Neural cell (in vitro differentiated cells): ENCODE data around the gene JAG2. TPM values are rescaled to one million over a fixed set of nuclear protein-coding genes. Genes with fewer than 3 reads are reported as not detected.

Source experiments
- H2AFZ ChIP-seq: fragments of 200-600, 300-800 bp; sonication (generic), shearing (Covaris generic); 2 replicates; pipeline ENCODE4 v1.6.0; 2014; ENCODE audit warnings: low read depth, mild to moderate bottlenecking, antibody characterized with exemption, low read length, moderate library complexity
- H3F3A ChIP-seq: fragments of 200-600 bp; shearing (Covaris generic); 2 replicates; pipeline ENCODE4 v1.6.1; 2016; ENCODE audit warnings: mild to moderate bottlenecking, moderate library complexity, mixed read lengths, antibody characterized with exemption, low read length; ENCODE audit not compliant: insufficient read depth, poor library complexity, severe bottlenecking
- H3K27ac ChIP-seq: fragments of 200-600, 300-800 bp; sonication (generic), shearing (Covaris generic); 2 replicates; pipeline ENCODE4 v1.5.1; 2014; ENCODE audit warnings: mild to moderate bottlenecking, low read length, moderate library complexity
- H3K27me3 ChIP-seq: fragments of 300-800, 200-600 bp; sonication (generic), shearing (Covaris generic); 2 replicates; pipeline ENCODE4 v1.6.0; 2014; ENCODE audit warnings: mild to moderate bottlenecking, low read depth, low read length, moderate library complexity; ENCODE audit not compliant: insufficient read depth
- H3K36me3 ChIP-seq: fragments of 300-800, 200-600 bp; sonication (generic), shearing (Covaris generic); 2 replicates; pipeline ENCODE4 v1.5.1; 2014; ENCODE audit warnings: mild to moderate bottlenecking, antibody characterized with exemption, low read length, moderate library complexity; ENCODE audit not compliant: insufficient read depth
- H3K4me2 ChIP-seq: fragments of 300-800, 200-600 bp; sonication (generic), shearing (Covaris generic); 2 replicates; pipeline ENCODE4 v1.6.0; 2014; ENCODE audit warnings: mild to moderate bottlenecking, low read length
- H3K4me3 ChIP-seq: fragments of 300-800, 200-600 bp; sonication (generic), shearing (Covaris generic); 2 replicates; pipeline ENCODE4 v1.5.1; 2014; ENCODE audit warnings: mild to moderate bottlenecking, low read length, moderate library complexity
- H3K79me2 ChIP-seq: fragments of 200-600 bp; shearing (Covaris generic); replicated peaks from 2 replicates; pipeline ENCODE4 v1.6.0; 2014; ENCODE audit warnings: mild to moderate bottlenecking, low read length, moderate library complexity; ENCODE audit not compliant: insufficient read depth
- H3K9ac ChIP-seq: fragments of 300-800, 200-600 bp; sonication (generic), shearing (Covaris generic); 2 replicates; pipeline ENCODE4 v1.6.1; 2016; ENCODE audit warnings: mild to moderate bottlenecking, low read length, mixed read lengths
- H3K9me2 ChIP-seq: fragments of 200-600 bp; shearing (Covaris generic); 2 replicates; pipeline ENCODE4 v1.6.1; 2016; ENCODE audit warnings: mild to moderate bottlenecking, low read length, mixed read lengths; ENCODE audit not compliant: insufficient read depth
- H3K9me3 ChIP-seq: fragments of 200-600, 300-800 bp; sonication (generic), shearing (Covaris generic); 2 replicates; pipeline ENCODE4 v1.6.1; 2016; ENCODE audit warnings: mild to moderate bottlenecking, mixed run types, low read length, moderate library complexity, mixed read lengths
- H4K20me1 ChIP-seq: fragments of 200-600 bp; shearing (Covaris generic); 2 replicates; pipeline ENCODE4 v1.6.1; 2016; ENCODE audit warnings: mild to moderate bottlenecking, mixed run types; ENCODE audit not compliant: insufficient read depth
- CTCF ChIP-seq: fragments of 450-650 bp; IDR thresholded peaks from 2 replicates; pipeline ENCODE4 v1.5.1; 2014; ENCODE audit warnings: antibody characterized with exemption, mild to moderate bottlenecking, moderate library complexity; ENCODE audit not compliant: poor library complexity, severe bottlenecking
- EP300 ChIP-seq: fragments of 450-650 bp; conservative IDR thresholded peaks from 2 replicates; pipeline ENCODE4 v1.6.1; 2014; ENCODE audit warnings: antibody characterized with exemption, mild to moderate bottlenecking, moderate library complexity; ENCODE audit not compliant: poor library complexity, severe bottlenecking
- EZH2 ChIP-seq: fragments of 200-600, 300-800 bp; shearing (Covaris generic), sonication (generic); IDR thresholded peaks from 2 replicates; pipeline ENCODE4 v1.6.1; 2014; ENCODE audit warnings: antibody characterized with exemption, low read length, borderline replicate concordance, mild to moderate bottlenecking; ENCODE audit not compliant: insufficient read depth, poor library complexity, severe bottlenecking
- MXI1 ChIP-seq: fragments of 450-650 bp; conservative IDR thresholded peaks from 2 replicates; pipeline ENCODE4 v1.6.1; 2014; ENCODE audit warnings: antibody characterized with exemption, mild to moderate bottlenecking; ENCODE audit not compliant: poor library complexity, severe bottlenecking
- POLR2AphosphoS5 ChIP-seq: IDR thresholded peaks from 2 replicates; pipeline ENCODE4 v1.6.1; 2012
- RAD21 ChIP-seq: fragments of 450-650 bp; conservative IDR thresholded peaks from 2 replicates; pipeline ENCODE4 v1.6.1; 2014; ENCODE audit warnings: antibody characterized with exemption, mild to moderate bottlenecking, moderate library complexity
- REST ChIP-seq: IDR thresholded peaks from 2 replicates; pipeline ENCODE4 v1.6.1; 2012; ENCODE audit warnings: borderline replicate concordance
- SMC3 ChIP-seq: fragments of 450-650 bp; conservative IDR thresholded peaks from 2 replicates; pipeline ENCODE4 v1.6.1; 2014; ENCODE audit warnings: antibody characterized with exemption, mild to moderate bottlenecking, moderate library complexity; ENCODE audit not compliant: poor library complexity
- TAF1 ChIP-seq: IDR thresholded peaks from 2 replicates; pipeline ENCODE4 v1.6.1; 2012; ENCODE audit warnings: low read depth
- polyA plus RNA-seq: library from polyadenylated mRNA; depleted of rRNA; stranded (reverse); fragments of >200 nt; gene quantifications from 2 replicates; pipeline ENCODE4 v1.2.3, GENCODE V29; 2014

Gene JAG2
- polyA plus RNA-seq, 1 donor from 2014 or later = 20.3 TPM

- TF ChIP-seq MXI1 = no peak
- TF ChIP-seq POLR2AphosphoS5 = peak; percentile 50
- no peak for TF ChIP-seq REST
- TF ChIP-seq SMC3 = no peak
- no peaks in the 10 kb centered on the region for H3K36me3 ChIP-seq
- H3K4me3 ChIP-seq = peak within 1 kb of the TSS; percentile 71
- H3K27me3 ChIP-seq = no peaks in the 10 kb centered on the region
- peak within 1 kb of the TSS; percentile 55 for H3K9ac ChIP-seq
- H3K79me2 ChIP-seq = no peaks in the 10 kb centered on the region
- no peak within 1 kb of the TSS for H3K27ac ChIP-seq
- no peaks in the 10 kb centered on the region for H4K20me1 ChIP-seq
- H3K4me2 ChIP-seq = peak within 1 kb of the TSS; percentile 48
- H2AFZ ChIP-seq = no peak within 1 kb of the TSS
- no peaks in the 10 kb centered on the region for H3K9me2 ChIP-seq
- H3F3A ChIP-seq = no peaks in the 10 kb centered on the region
- no peaks in the 10 kb centered on the region for H3K9me3 ChIP-seq
Observed at GRCh38 chr14:105180592-105181548, 12.3 kb upstream of the JAG2 start, which contains the start of gene NUDT14. Gene NUDT14, minus strand, starts transcription at chr14:105181312. Its CDS starts 103 bp downstream, at chr14:105181209.

GRCh38 chr14:105179191-105179590 lies 10.6 kb upstream of the JAG2 start:
- Histone ChIP-seq H3F3A (no peaks in the 10 kb centered on the region), H3K9me2 (no peaks in the 10 kb centered on the region), H3K36me3 (no peaks in the 10 kb centered on the region), H3K9me3 (no peaks in the 10 kb centered on the region), H3K27ac (no peak overlapping the region), H3K4me3 (no peak overlapping the region), H2AFZ (no peak overlapping the region), H3K79me2 (no peaks in the 10 kb centered on the region), H4K20me1 (no peaks in the 10 kb centered on the region), H3K4me2 (no peak overlapping the region), H3K9ac (no peak overlapping the region), H3K27me3 (no peaks in the 10 kb centered on the region)
- TF ChIP-seq RAD21 (no peak), EP300 (no peak), CTCF (no peak), MXI1 (no peak), TAF1 (no peak), REST (no peak), SMC3 (no peak), POLR2AphosphoS5 (no peak), EZH2 (no peak)
